HG03439 (cell line): Measurements from ENCODE around the gene STAMBPL1.
A peak's percentile ranks its signal among the peaks of the same experiment; 100 is the strongest.
"Not testable (repeated sequence)": the region's sequence is repeated elsewhere in the genome, so short reads cannot be mapped to it uniquely, and the experiment has no call there.

Experiments
- ATAC-seq: cut with Tn5 transposase; IDR thresholded peaks from one replicate; pipeline ENCODE4 v1.9.1; 2021; ENCODE audit warnings: mild to moderate bottlenecking, moderate library complexity; ENCODE audit not compliant: unreplicated experiment

Gene STAMBPL1

DNA sequence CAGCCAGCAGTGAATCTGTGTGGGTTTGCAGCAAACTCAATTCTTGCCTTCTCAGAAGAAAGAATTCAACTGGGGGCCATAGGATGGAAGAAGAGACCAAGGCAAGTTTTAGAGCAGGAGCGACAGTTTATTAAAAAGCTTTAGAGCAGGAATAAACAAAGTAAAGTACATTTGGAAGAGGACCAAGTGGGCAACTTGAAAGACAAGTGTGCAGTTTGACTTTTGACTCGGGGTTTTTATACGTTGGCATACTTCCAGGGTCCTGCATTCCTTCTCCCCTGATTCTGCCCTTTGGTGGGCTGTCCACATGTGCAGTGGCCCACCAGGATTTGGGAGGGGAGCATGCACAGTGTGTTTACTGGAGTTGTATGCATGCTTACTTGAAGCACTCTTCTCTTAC lies 25.4 kb upstream of the STAMBPL1 start:
- no peak for ATAC-seq

DNA sequence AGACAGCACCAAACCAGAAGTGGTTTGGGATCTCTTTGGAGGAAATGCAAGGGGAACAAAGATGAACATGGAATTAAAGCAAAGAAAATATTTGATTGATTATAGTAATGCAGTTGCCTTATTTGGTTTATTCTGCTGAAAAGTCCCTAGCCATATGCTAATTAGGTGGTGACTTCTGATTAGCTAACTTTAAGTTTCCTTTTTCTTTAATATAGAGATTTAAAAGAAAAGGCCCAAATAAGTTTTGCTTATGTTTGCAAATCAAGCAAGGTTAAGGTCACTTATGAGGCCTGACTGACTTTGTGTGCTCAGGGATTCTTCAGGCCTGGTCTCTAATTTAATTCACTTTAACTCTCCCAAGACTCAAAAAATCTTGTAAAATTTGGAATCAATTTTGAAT lies 22.2 kb upstream of the STAMBPL1 start:
- ATAC-seq: no peak

DNA sequence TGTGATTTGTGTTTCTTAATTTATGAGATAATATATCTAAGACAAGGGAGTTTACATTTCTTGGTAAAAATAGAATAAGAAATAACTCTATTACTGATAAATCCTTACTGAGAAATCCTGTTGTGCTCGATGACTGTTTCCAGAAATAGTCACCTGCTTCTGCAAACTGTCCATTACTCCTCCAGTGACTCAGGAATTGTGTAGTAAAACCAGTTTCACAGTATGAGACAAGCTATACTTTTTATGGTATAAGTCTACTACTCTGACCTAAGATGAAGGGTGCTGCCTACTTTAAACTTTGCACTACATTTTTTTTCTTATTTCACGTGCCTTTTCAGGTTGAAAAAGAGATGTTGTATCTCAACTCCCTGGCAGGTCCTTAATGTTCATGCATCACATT lies 21.6 kb upstream of the STAMBPL1 start:
- ATAC-seq: no peak

GRCh38 chr10:88861036-88861435 lies 19.0 kb upstream of the STAMBPL1 start:
- no peak for ATAC-seq

- ATAC-seq: no peak
Measured at GRCh38 chr10:88865281-88865876, 14.7 kb upstream of the STAMBPL1 start.

DNA sequence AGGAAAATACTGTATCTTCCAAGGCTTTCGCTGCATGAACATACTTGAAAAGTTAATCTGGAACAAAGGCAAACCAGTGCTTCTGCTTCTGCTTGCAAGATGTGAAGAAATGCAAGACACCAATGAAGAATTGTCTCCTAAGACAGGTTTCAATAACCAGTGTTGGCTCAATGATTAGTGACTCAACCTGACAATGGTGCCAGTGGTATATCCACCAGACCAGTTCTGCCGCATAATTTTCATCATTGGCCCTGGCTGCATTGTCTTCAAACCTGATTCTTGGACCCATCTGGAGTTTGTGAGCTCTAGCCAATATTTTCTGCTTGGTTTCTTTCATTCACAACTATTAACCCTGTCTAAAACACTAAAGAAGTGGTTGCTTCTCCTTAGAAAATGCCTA lies 13.6 kb upstream of the STAMBPL1 start:
- ATAC-seq: no peak

DNA sequence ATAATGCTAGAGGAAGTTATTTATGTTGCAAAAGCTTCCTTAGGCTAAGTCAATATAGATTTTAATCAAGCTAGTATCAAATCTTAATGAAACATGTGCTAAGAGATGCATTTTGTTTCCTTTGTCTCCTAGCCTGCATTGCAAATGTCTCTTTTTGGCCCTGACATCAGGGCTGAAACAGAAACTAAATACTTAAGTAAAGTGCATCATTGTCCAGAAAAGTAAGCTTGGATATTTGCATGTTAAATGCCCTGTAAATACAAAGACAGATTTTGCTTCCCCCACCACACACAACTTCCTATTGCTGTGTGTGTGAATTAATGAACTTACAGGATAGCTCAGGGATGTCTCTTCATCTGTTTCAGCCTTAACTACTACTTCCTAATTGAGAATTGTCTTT lies 10.0 kb upstream of the STAMBPL1 start:
- ATAC-seq: no peak

DNA sequence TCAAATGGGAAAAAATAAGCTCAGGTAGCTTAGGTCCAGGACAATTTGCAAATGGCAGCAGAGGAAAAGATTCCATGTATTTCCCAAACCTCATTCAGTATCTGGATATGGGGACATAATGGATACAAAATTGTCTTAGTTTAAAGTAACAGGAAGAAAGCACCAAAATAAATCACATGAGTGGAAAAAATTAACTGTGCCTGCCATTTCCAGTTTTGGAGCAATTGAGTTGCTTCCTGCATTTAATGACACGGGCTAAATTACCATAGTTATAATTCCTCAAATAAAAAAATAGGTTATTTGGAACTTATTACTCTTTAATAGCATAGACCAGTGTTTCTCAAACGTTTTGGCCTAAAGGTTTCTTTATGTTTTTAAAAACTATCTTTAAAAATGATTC lies 6.3 kb upstream of the STAMBPL1 start:
- ATAC-seq: no peak

GRCh38 chr10:88874281-88874680 lies 5.8 kb upstream of the STAMBPL1 start:
- ATAC-seq: no peak

- no peak for ATAC-seq
Measured at GRCh38 chr10:88875081-88875480, 5.0 kb upstream of the STAMBPL1 start.

DNA sequence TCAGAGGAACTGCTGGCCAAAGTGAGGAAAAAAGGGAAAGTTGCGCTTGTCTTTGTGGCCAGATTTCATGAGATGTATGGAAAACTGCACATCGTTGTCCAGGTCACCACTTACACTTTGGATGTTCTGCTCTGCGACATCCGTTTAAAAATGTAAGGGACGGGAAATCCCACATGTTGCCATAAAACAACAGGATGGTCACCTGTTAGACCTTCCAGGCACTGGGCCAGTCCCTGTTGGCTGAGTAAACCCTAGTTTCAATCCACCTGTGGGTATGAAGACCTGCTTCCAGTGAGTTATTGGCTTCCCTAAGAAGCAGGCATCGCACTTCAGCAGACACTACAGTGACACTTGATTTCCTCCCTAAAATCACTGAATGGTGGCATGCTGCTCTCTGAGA lies 2.7 kb upstream of the STAMBPL1 start:
- ATAC-seq: no peak

DNA sequence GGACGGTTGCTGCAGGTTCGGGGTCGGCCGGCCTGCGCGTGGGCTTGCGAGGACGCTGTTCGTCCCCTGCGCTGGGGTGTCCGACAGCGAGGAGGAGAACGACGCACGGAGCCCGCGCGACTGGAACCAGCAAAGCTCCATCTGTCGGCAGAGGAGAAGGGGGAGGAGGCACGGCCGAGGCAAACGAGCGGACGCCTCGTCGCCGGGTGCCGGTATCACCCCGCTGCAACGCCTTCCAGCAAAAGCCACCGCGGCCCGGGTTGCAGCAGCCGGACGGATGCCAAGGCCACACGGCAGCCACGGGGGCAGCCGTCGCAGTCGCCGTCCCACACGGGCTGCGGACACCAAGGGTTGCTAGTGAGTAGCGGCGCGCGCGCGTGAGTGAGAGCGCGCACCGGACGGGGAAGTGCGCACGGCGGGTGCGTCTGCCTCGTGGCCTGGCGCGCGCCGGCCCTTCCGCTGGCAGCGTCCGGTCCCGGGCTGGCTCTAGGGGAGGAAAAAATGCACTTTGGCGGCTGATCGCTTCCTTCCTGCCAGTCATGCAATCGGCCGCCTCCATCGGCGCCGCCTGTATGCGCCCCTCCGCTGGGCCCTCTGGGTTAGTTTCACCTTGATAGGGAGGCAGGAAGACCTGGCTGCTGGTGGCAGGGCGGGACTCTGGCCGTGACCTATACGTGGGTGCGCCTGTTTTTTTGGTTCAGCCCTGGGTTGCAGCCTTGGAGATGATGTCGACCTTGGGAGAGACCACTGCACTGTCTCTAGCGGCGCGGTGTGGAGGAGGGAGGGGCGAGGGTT lies 434 bp downstream of the STAMBPL1 start:
- ATAC-seq: peak; percentile 72

- ATAC-seq: no peak
Measured at GRCh38 chr10:88881320-88881719, 1.3 kb downstream of the STAMBPL1 start.

DNA sequence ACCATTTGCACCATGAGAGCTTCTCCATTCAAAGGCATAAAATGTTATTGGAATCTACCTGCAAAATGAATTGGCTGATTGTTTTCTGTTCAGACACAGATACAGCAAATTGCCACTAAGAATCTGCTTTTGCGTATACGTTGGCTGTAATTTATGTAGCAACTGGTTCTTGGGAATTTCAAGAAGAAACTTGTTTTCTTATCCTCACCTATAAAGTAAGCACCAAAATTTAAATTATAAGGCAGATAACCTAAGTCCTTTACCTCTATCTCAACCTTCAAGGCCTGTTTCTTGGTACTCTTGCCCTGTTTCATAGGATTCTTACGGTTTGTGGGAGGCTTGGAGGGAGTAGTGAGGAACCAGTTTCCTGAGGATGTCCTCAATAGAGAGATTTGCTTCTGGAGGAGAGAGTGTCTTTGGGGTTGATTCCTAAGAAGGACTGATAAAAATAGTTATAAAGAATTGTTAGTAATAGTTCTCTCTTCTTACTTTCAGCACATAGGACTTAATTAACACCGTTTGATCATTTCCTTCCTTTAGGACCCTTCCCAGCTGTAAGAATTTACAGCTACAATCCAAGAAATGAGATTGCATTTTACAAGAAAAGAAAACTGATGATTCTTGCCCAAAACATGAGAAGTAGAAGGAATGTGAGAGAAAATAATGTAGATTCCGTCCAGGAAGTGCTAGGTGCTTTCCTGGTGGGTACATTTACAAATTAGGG lies 2.0 kb downstream of the STAMBPL1 start:
- ATAC-seq: no peak

- ATAC-seq: not testable (repeated sequence)
Measured at GRCh38 chr10:88882646-88883447, 2.8 kb downstream of the STAMBPL1 start.

- ATAC-seq: no peak
Measured at GRCh38 chr10:88883448-88883809, 3.4 kb downstream of the STAMBPL1 start.

DNA sequence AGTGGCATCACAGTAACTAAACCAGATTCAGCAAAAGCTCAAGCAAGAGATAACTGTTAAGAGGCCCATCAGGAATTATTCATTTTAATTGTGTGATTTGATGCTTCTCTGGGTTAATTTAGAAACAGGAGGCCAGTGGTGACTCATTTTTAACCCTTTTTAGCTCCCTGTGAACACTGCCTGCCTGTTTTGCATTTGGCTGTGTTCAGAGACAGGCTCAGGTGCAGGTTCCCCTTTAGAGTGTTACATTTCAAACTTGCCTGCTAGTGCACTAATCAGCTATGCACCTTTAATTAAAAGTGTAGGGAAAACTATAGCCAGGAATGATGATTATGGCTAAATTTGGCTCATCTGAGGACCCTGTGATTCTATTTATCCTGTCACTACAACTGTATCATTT lies 6.5 kb downstream of the STAMBPL1 start:
- peak; percentile 44 for ATAC-seq

- ATAC-seq: no peak
Measured at GRCh38 chr10:88888810-88889445, 8.9 kb downstream of the STAMBPL1 start.

DNA sequence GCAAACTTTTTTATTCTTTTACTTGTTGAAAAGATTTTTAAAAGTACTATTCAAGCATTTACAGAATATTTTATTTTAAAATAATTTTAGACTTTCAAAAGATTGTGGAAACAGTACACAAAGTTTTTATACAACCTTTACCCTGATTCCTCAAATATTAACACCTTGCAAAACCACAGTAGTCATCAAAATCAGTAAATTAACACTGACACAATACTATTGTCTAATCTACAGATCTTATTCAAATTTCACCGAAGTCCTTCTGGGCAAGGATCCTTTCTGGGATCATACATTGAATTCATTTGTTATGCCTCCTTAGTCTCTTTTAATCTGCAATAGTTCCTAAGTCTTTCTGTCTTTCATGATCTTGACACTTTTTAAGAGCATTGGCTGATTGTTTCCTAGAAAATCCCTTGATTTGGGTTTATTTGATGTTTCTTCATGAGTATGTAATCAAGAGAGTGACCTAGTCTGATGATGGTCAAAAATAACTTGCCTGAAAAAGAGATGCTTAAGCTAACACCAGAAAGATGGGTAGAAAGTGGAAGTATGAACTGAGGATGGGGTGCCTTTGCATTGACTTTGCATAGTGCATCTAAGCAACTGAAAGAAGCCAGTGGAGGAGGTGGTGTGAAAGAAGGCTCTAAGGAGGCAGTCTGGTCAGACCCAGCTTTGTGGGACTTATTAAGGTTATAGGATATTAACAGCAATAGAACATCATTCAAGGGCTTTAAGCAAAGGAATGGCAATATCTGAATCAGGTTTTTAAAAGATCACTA lies 9.7 kb downstream of the STAMBPL1 start:
- peak; percentile 58 for ATAC-seq
